Fibroblast of villous mesenchyme (primary cell): ENCODE results near the gene JAK1. TPM values are rescaled to one million over a fixed set of nuclear protein-coding genes. Genes with fewer than 3 reads are reported as not detected.

Source experiments
- DNase-seq: peaks from one replicate; pipeline ENCODE4 v3.0.0-alpha.2; 2010; ENCODE audit warnings: low read depth
- H3K4me3 ChIP-seq: 2 replicates; pipeline ENCODE4 v1.5.1; 2011; ENCODE audit warnings: low read depth, mild to moderate bottlenecking, low read length
- CTCF ChIP-seq: IDR thresholded peaks from 2 replicates; pipeline ENCODE4 v1.5.1; 2012; ENCODE audit warnings: low read depth, mild to moderate bottlenecking, low read length; ENCODE audit not compliant: insufficient read depth
- total RNA-seq: library from RNA; depleted of rRNA; stranded (reverse); fragments of >200 nt; gene quantifications from 2 replicates; pipeline ENCODE4 v1.2.3, GENCODE V29; 2012

Gene JAK1
- total RNA-seq, 1 donor, result 125 TPM

- no peak for TF ChIP-seq CTCF
- DNase-seq, result no peak
- H3K4me3 ChIP-seq, result no peak overlapping the region
These were observed 121.7 kb downstream of the JAK1 start for GRCh38 chr1:64844609-64845008.

- DNase-seq, result no peak
- no peak for TF ChIP-seq CTCF
- no peak overlapping the region for H3K4me3 ChIP-seq
These were observed 122.2 kb downstream of the JAK1 start for GRCh38 chr1:64844175-64844574.

- H3K4me3 ChIP-seq, result no peak overlapping the region
- no peak for TF ChIP-seq CTCF
- no peak for DNase-seq
These were observed 122.7 kb downstream of the JAK1 start for GRCh38 chr1:64843675-64844074.

- no peak overlapping the region for H3K4me3 ChIP-seq
- no peak for DNase-seq
- no peak for TF ChIP-seq CTCF
These were observed 124.1 kb downstream of the JAK1 start for GRCh38 chr1:64842224-64842623.

GRCh38 chr1:64841330-64842065 is 124.9 kb downstream of the JAK1 start:
- DNase-seq, result no peak
- no peak for TF ChIP-seq CTCF
- H3K4me3 ChIP-seq, result no peak overlapping the region

GRCh38 chr1:64839732-64840405 is 126.5 kb downstream of the JAK1 start:
- no peak for DNase-seq

More at GRCh38 chr1:64839732-64840405, 126.5 kb downstream of the JAK1 start:
- H3K4me3 ChIP-seq, result no peak overlapping the region
- no peak for TF ChIP-seq CTCF
